ENCODE data around the gene MAP3K15. TPM values are rescaled to one million over a fixed set of nuclear protein-coding genes. Genes with fewer than 3 reads are reported as not detected.

The MAP3K15 gene
- total RNA-seq, 1 experiment from 2014 or later = 3.8 TPM

DNA sequence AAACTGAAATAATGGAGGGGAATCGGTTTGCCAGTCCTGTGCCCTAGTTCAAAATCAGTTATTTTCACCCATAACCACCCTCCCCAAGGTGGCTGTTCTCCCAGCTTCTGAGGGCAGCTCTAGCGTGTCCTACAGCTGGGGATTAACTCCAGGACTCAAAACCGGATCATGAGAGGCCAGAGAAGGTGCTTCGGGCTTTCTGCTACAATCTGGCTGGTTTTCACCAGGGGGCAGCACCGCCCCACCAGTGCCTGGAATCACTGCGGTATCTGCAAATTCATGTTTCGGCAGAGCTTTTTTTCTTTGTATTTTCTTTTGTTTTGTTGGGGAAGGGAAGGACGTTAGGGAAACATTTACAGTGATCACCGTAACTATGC is 143.2 kb downstream of the MAP3K15 start:
- no peaks in the 10 kb centered on the region for H3K9me3 Mint-ChIP-seq
- CTCF ChIA-PET = interaction anchor here (0.7 to 1.8 kb wide), 18 partner anchors 10 to 696 kb away, joined by 3 to 26 read pairs (median 4); partner anchors contain the start of gene MAP3K15
- peak overlapping the region; percentile 68 for H3K4me3 Mint-ChIP-seq

DNA sequence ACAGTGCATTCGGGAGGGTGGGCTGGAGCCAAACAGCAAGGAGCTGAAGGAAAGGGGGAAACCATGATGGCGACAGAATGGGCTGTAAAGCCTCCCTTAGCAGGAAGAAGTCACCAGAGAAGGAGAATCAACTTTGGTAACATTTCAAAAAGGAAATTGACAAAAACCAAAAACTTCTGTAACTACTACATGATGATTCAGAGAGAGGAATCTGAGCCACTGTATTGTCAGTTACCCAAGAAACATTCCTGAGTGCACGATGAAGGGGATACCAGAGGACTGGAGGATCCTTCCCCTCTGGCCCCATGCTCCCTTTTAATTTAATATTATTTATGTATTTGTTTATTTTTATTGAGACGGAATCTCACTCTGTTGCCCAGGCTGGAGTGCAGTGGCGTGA is 145.2 kb downstream of the MAP3K15 start:
- no peak for ATAC-seq
- ChIA-PET POLR2A (no interaction called here), CTCF (no interaction called here)
- no peak for DNase-seq (ENCODE audit: low spot score)
- H3K36me3 Mint-ChIP-seq = peaks cover 7% of the 10 kb centered on the region
- no peak overlapping the region for H3K4me3 Mint-ChIP-seq
- H3K27ac Mint-ChIP-seq = no peak overlapping the region
- H3K4me1 Mint-ChIP-seq = no peaks in the 10 kb centered on the region
- H3K9me3 Mint-ChIP-seq = 0 out of 2 replicates have a peak, but pooled peaks cover 3% of the 10 kb centered on the region
- peaks cover 5% of the 10 kb centered on the region; the same call in 1 of the 2 replicates for H3K27me3 Mint-ChIP-seq (ENCODE audit: low read depth)
- TF ChIP-seq CREB1 (CRISPR knock-in tag; IDR thresholded peaks at IDR 0.05) (no peak), FOXP4 (CRISPR knock-in tag; IDR thresholded peaks at IDR 0.05) (no peak), ZNF423 (CRISPR knock-in tag; IDR thresholded peaks at IDR 0.05) (no peak), NR2C2 (CRISPR knock-in tag; IDR thresholded peaks at IDR 0.05) (no peak), ZNF416 (CRISPR knock-in tag; IDR thresholded peaks at IDR 0.05) (no peak), CBFB (CRISPR knock-in tag; IDR thresholded peaks at IDR 0.05; ENCODE audit: low read depth) (no peak), ZNF425 (CRISPR knock-in tag; conservative IDR thresholded peaks at IDR 0.05) (no peak), ZNF219 (CRISPR knock-in tag; IDR thresholded peaks at IDR 0.05; ENCODE audit: borderline replicate concordance) (no peak), ETV6 (CRISPR knock-in tag; IDR thresholded peaks at IDR 0.05) (no peak), ZNF396 (CRISPR knock-in tag; IDR thresholded peaks at IDR 0.05; ENCODE audit: borderline replicate concordance) (no peak), ATF1 (CRISPR knock-in tag; IDR thresholded peaks at IDR 0.05) (no peak), ZBTB21 (CRISPR knock-in tag; IDR thresholded peaks at IDR 0.05; ENCODE audit: borderline replicate concordance) (no peak)
- TF ChIP-seq, protein P1, sequence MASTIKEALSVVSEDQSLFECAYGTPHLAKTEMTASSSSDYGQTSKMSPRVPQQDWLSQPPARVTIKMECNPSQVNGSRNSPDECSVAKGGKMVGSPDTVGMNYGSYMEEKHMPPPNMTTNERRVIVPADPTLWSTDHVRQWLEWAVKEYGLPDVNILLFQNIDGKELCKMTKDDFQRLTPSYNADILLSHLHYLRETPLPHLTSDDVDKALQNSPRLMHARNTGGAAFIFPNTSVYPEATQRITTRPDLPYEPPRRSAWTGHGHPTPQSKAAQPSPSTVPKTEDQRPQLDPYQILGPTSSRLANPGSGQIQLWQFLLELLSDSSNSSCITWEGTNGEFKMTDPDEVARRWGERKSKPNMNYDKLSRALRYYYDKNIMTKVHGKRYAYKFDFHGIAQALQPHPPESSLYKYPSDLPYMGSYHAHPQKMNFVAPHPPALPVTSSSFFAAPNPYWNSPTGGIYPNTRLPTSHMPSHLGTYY (CRISPR knock-in tag; IDR thresholded peaks at IDR 0.05) = no peak
- TF ChIP-seq, protein P2, sequence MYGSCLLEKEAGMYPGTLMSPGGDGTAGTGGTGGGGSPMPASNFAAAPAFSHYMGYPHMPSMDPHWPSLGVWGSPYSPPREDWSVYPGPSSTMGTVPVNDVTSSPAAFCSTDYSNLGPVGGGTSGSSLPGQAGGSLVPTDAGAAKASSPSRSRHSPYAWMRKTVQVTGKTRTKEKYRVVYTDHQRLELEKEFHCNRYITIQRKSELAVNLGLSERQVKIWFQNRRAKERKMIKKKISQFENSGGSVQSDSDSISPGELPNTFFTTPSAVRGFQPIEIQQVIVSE (CRISPR knock-in tag; IDR thresholded peaks at IDR 0.05; ENCODE audit: borderline replicate concordance) = no peak
- TF ChIP-seq, protein P3, sequence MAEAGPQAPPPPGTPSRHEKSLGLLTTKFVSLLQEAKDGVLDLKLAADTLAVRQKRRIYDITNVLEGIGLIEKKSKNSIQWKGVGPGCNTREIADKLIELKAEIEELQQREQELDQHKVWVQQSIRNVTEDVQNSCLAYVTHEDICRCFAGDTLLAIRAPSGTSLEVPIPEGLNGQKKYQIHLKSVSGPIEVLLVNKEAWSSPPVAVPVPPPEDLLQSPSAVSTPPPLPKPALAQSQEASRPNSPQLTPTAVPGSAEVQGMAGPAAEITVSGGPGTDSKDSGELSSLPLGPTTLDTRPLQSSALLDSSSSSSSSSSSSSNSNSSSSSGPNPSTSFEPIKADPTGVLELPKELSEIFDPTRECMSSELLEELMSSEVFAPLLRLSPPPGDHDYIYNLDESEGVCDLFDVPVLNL (CRISPR knock-in tag; IDR thresholded peaks at IDR 0.05; ENCODE audit: borderline replicate concordance, low read depth) = no peak

More for the DNA sequence above, 143.2 kb downstream of the MAP3K15 start:
- H3K36me3 Mint-ChIP-seq = no peaks in the 10 kb centered on the region
- H3K4me1 Mint-ChIP-seq = no peaks in the 10 kb centered on the region
- H3K27me3 Mint-ChIP-seq (ENCODE audit: low read depth) = peaks cover 5% of the 10 kb centered on the region
- H3K27ac Mint-ChIP-seq = no peak overlapping the region
- DNase-seq (ENCODE audit: low spot score) (peak; percentile 69), ATAC-seq (peak; percentile 66)
- TF ChIP-seq, protein P4, sequence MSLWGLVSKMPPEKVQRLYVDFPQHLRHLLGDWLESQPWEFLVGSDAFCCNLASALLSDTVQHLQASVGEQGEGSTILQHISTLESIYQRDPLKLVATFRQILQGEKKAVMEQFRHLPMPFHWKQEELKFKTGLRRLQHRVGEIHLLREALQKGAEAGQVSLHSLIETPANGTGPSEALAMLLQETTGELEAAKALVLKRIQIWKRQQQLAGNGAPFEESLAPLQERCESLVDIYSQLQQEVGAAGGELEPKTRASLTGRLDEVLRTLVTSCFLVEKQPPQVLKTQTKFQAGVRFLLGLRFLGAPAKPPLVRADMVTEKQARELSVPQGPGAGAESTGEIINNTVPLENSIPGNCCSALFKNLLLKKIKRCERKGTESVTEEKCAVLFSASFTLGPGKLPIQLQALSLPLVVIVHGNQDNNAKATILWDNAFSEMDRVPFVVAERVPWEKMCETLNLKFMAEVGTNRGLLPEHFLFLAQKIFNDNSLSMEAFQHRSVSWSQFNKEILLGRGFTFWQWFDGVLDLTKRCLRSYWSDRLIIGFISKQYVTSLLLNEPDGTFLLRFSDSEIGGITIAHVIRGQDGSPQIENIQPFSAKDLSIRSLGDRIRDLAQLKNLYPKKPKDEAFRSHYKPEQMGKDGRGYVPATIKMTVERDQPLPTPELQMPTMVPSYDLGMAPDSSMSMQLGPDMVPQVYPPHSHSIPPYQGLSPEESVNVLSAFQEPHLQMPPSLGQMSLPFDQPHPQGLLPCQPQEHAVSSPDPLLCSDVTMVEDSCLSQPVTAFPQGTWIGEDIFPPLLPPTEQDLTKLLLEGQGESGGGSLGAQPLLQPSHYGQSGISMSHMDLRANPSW (CRISPR knock-in tag; conservative IDR thresholded peaks at IDR 0.05; ENCODE audit: low read depth) = no peak
- TF ChIP-seq ELF4 (CRISPR knock-in tag; IDR thresholded peaks at IDR 0.05; ENCODE audit: low read depth) (no peak), CTCF (IDR thresholded peaks at IDR 0.05) (peak; percentile 48; the same call in 1 of the 2 replicates), ZNF121 (CRISPR knock-in tag; IDR thresholded peaks at IDR 0.05) (no peak), TP53 (CRISPR knock-in tag; IDR thresholded peaks at IDR 0.05) (no peak)
- POLR2A ChIA-PET = interaction anchor here (0.6 kb wide), 1 partner anchor 50 kb away, joined by 3 read pairs; no protein-coding TSS in a partner anchor

Measured in WTC11 (cell line).